Diencephalon (tissue), 1 donor: ENCODE data around the gene ALOX15B. TPM values are rescaled to one million over a fixed set of nuclear protein-coding genes. Genes with fewer than 3 reads are reported as not detected.

Experiments
- small RNA-seq: library from RNA; depleted of rRNA; stranded (forward); fragments of <200 nt; gene quantifications from one replicate; pipeline ENCODE3, GENCODE V24; 2014
- total RNA-seq: library from RNA; depleted of rRNA; stranded (reverse); fragments of >200 nt; gene quantifications from one replicate; pipeline ENCODE4 v1.2.3, GENCODE V29; 2014

Gene ALOX15B
- not detected for total RNA-seq

GRCh38 chr17:8038954-8039610, at the start of gene ALOX15B:
Gene ALOX15B, plus strand, starts transcription at chr17:8039059. Its CDS starts 97 bp downstream, at chr17:8039156.

GRCh38 chr17:8001976-8002720, 36.7 kb upstream of the ALOX15B start, which contains the start of gene GUCY2D:
Gene GUCY2D, plus strand, starts transcription at chr17:8002615. Its CDS starts 433 bp downstream, at chr17:8003048.

GRCh38 chr17:8087075-8087951, 48.5 kb downstream of the ALOX15B start, which contains the start of gene ALOX12B:
Gene ALOX12B, minus strand, starts transcription at chr17:8087716. Its CDS starts 274 bp downstream, at chr17:8087442.

Small RNAs within 50 kb of the gene (small RNA-seq; reads per million reads assigned to genes)
- not detected for gene MIR4314

Other genes starting within 250 kb of the ALOX15B start
- 13.1 TPM for gene KDM6B, start 204.8 kb upstream of the ALOX15B start, total RNA-seq
- gene TMEM88, start 184.0 kb upstream of the ALOX15B start, total RNA-seq = 2.3 TPM
- 42.2 TPM for gene NAA38, start 181.5 kb upstream of the ALOX15B start, total RNA-seq
- 22.6 TPM for gene CYB5D1, start 181.1 kb upstream of the ALOX15B start, total RNA-seq
- 206 TPM for gene CHD3, start 150.3 kb upstream of the ALOX15B start, total RNA-seq
- 8.1 TPM for gene RNF227, start 122.8 kb upstream of the ALOX15B start, total RNA-seq
- 3.7 TPM for gene KCNAB3, start 109.2 kb upstream of the ALOX15B start, total RNA-seq
- gene TRAPPC1, start 107.1 kb upstream of the ALOX15B start, total RNA-seq = 21.9 TPM
- 31.6 TPM for gene CNTROB, start 106.9 kb upstream of the ALOX15B start, total RNA-seq
- not detected for gene GUCY2D, start 36.4 kb upstream of the ALOX15B start, total RNA-seq
- gene ALOX12B, start 48.7 kb downstream of the ALOX15B start, total RNA-seq = not detected
- gene ALOXE3, start 79.5 kb downstream of the ALOX15B start, total RNA-seq = 0.69 TPM
- gene HES7, start 85.0 kb downstream of the ALOX15B start, total RNA-seq = 0.46 TPM
- 9.0 TPM for gene PER1, start 113.3 kb downstream of the ALOX15B start, total RNA-seq
- 86.5 TPM for gene VAMP2, start 123.9 kb downstream of the ALOX15B start, total RNA-seq
- 31.4 TPM for gene TMEM107, start 137.3 kb downstream of the ALOX15B start, total RNA-seq
- gene BORCS6, start 151.1 kb downstream of the ALOX15B start, total RNA-seq = 5.1 TPM
- gene AURKB, start 171.5 kb downstream of the ALOX15B start, total RNA-seq = 6.9 TPM
- gene CTC1, start 209.0 kb downstream of the ALOX15B start, total RNA-seq = 15.9 TPM
- 23.1 TPM for gene PFAS, start 210.2 kb downstream of the ALOX15B start, total RNA-seq
- gene RANGRF, start 249.6 kb downstream of the ALOX15B start, total RNA-seq = 12.7 TPM